22Rv1 (cell line): Measurements from ENCODE around the gene SCARF2.

ENCODE experiments used
- H3K27ac ChIP-seq: fragments of 450-650 bp; 2 replicates; pipeline ENCODE4 v1.5.1; 2017
- ZFX ChIP-seq: fragments of 450-650 bp; IDR thresholded peaks from 2 replicates; pipeline ENCODE4 v1.6.1; 2017; ENCODE audit warnings: antibody characterized with exemption, borderline replicate concordance
- TF ChIP-seq, protein P1 (sequence below): fragments of 450-650 bp; IDR thresholded peaks from 2 replicates; pipeline ENCODE4 v1.5.1; 2017; ENCODE audit warnings: mild to moderate bottlenecking

SCARF2 gene

GRCh38 chr22:20408891-20409290, 28.7 kb downstream of the SCARF2 start:
- no peak overlapping the region for H3K27ac ChIP-seq
- TF ChIP-seq ZFX, result no peak
- TF ChIP-seq, protein P1, sequence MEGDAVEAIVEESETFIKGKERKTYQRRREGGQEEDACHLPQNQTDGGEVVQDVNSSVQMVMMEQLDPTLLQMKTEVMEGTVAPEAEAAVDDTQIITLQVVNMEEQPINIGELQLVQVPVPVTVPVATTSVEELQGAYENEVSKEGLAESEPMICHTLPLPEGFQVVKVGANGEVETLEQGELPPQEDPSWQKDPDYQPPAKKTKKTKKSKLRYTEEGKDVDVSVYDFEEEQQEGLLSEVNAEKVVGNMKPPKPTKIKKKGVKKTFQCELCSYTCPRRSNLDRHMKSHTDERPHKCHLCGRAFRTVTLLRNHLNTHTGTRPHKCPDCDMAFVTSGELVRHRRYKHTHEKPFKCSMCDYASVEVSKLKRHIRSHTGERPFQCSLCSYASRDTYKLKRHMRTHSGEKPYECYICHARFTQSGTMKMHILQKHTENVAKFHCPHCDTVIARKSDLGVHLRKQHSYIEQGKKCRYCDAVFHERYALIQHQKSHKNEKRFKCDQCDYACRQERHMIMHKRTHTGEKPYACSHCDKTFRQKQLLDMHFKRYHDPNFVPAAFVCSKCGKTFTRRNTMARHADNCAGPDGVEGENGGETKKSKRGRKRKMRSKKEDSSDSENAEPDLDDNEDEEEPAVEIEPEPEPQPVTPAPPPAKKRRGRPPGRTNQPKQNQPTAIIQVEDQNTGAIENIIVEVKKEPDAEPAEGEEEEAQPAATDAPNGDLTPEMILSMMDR, result no peak

- H3K27ac ChIP-seq, result no peak overlapping the region
- no peak for TF ChIP-seq ZFX
- TF ChIP-seq, protein P1, result no peak
These were observed 29.8 kb downstream of the SCARF2 start for GRCh38 chr22:20407829-20408228.

GRCh38 chr22:20406686-20407408, 30.8 kb downstream of the SCARF2 start:
- no peak for TF ChIP-seq ZFX
- TF ChIP-seq, protein P1, result no peak
- H3K27ac ChIP-seq, result no peak overlapping the region

GRCh38 chr22:20405931-20406685, 31.5 kb downstream of the SCARF2 start:
- TF ChIP-seq ZFX, result no peak
- TF ChIP-seq, protein P1, result no peak
- H3K27ac ChIP-seq, result no peak overlapping the region

DNA sequence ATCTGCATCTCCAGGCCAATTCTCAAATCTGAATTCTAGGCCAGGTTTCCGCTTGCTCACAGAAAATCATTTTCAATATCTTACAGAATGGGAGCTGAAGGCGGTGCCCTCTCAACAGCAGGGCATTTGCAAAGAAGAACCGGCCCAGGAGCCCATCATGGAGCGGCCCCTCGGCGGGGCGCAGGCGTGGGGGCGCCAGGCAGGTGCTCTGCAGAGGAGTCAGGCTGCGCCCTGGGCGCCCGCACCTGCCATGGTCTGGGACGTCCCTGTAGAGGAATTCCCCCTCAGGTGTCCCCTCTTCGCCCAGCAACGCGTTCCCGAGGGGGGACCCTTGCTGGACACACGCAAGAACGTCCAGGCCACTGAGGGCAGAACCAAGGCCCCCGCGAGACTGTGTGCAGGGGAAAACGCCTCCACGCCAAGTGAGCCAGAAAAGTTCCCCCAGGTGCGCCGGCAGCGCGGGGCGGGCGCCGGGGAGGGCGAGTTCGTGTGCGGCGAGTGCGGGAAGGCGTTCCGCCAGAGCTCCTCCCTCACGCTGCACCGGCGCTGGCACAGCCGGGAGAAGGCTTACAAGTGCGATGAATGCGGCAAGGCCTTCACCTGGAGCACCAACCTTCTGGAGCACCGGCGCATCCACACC, 32.2 kb downstream of the SCARF2 start:
- TF ChIP-seq, protein P1, result no peak
- no peak for TF ChIP-seq ZFX
- H3K27ac ChIP-seq, result no peak overlapping the region

DNA sequence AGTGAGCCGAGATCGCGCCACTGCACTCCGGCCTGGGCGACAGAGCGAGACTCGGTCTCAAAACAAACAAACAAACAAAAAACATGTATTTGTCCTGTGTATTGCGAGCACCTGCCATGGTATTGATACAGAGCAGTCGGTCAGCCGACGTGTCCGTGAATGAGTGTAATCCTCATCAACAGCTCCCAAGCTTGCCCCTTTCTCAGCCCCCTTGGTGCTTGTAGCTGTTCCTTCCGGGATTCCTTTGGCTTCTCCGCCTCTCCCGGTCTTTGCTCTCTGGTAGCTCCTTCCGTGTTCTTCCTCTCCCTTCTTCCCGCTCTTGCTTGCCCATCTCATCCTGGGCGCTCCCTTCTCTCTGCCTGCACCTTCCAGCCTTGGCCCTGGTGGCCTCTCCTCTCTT, 32.7 kb downstream of the SCARF2 start:
- H3K27ac ChIP-seq, result no peak overlapping the region
- TF ChIP-seq ZFX, result no peak
- TF ChIP-seq, protein P1, result no peak

DNA sequence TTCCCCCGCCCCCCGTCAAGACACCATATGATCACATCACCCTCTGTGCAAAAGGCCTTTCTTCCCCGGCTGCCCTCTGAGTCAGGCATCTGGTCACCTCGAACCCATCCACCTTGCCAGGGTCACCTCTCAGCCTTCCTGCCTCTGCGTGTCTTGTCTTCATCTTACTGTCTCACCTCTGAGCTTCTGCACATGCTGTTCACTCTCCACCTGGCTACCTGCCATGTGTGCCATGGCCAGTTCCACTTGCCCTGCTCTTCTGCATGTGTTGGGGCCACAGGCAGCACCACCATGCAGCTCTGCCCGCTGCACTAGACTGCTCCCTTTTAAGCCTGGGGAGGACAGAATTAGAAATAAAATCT, 33.9 kb downstream of the SCARF2 start:
- TF ChIP-seq, protein P1, result no peak
- no peak for TF ChIP-seq ZFX

More for the DNA sequence above, 33.9 kb downstream of the SCARF2 start:
- H3K27ac ChIP-seq, result no peak overlapping the region
